ENCODE data around the gene ZFP1. TPM values are rescaled to one million over a fixed set of nuclear protein-coding genes. Genes with fewer than 3 reads are reported as not detected.
A peak's percentile ranks its signal among the peaks of the same experiment; 100 is the strongest.
"Not testable (repeated sequence)": the region's sequence is repeated elsewhere in the genome, so short reads cannot be mapped to it uniquely, and the experiment has no call there.

The ZFP1 gene
- polyA plus RNA-seq, 6 donors from 2014 or later, result 6.5 to 19.3 (median 10.0) TPM

- peaks cover 14 to 23% (median 16%) of the 10 kb centered on the region in 3 donors for H3K27me3 Mint-ChIP-seq
- ATAC-seq (ENCODE audit: low read depth in 2 of 2), result no peak
- no peak for DNase-seq
- no peak overlapping the region for H3K27ac Mint-ChIP-seq
- H3K4me3 Mint-ChIP-seq, result no peak overlapping the region
- peaks cover 0 to 9% (median 6%) of the 10 kb centered on the region in 7 donors for H3K9me3 Mint-ChIP-seq
- H3K36me3 Mint-ChIP-seq, result peaks cover 0 to under 1% of the 10 kb centered on the region in 2 donors
- peaks cover 0 to 6% (median under 1%) of the 10 kb centered on the region in 3 donors for H3K4me1 Mint-ChIP-seq
These were observed 31.4 kb upstream of the ZFP1 start for GRCh38 chr16:75116911-75117245.

- ATAC-seq (ENCODE audit: low read depth in 2 of 2) (no peak), DNase-seq (no peak)
- Mint-ChIP-seq H3K36me3 (peaks cover 0 to 6% of the 10 kb centered on the region in 2 donors), H3K4me3 (no peak overlapping the region), H3K9me3 (peaks cover 5 to 16% (median 13%) of the 10 kb centered on the region in 7 donors), H3K27ac (peak overlapping the region in 1 of 6 donors; percentile 71), H3K4me1 (no peaks in the 10 kb centered on the region), H3K27me3 (peaks cover 0 to 10% (median 1%) of the 10 kb centered on the region in 3 donors)
These were observed 29.3 kb upstream of the ZFP1 start for GRCh38 chr16:75118943-75119539.

DNA sequence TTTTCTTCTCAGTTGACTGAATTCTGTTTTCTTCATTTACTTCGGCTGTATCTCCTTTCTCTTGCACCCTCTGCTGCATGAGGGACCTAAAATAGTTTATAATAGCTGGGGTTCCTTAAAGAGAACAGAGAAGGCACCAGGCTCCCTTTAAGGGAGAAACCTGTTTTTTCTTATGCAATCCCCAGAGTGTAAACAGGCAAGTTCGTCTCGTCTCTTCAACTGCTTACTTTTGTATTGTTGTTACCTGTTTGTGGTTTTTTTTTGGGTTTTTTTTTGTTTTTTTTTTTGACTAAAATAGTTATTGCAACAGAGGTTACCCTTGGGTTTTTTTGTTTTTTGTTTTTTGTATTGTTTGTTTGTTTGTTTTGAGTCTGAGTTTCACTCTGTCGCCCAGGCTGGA, 28.1 kb upstream of the ZFP1 start:
- DNase-seq, result no peak
- H3K27ac Mint-ChIP-seq, result no peak overlapping the region
- no peak overlapping the region for H3K4me3 Mint-ChIP-seq
- peaks cover 0 to 10% (median 0%) of the 10 kb centered on the region in 3 donors for H3K27me3 Mint-ChIP-seq
- peaks cover 5 to 16% (median 13%) of the 10 kb centered on the region in 7 donors for H3K9me3 Mint-ChIP-seq
- H3K4me1 Mint-ChIP-seq, result no peaks in the 10 kb centered on the region
- ATAC-seq (ENCODE audit: low read depth in 2 of 2), result no peak
- peaks cover 0 to 6% of the 10 kb centered on the region in 2 donors for H3K36me3 Mint-ChIP-seq

DNA sequence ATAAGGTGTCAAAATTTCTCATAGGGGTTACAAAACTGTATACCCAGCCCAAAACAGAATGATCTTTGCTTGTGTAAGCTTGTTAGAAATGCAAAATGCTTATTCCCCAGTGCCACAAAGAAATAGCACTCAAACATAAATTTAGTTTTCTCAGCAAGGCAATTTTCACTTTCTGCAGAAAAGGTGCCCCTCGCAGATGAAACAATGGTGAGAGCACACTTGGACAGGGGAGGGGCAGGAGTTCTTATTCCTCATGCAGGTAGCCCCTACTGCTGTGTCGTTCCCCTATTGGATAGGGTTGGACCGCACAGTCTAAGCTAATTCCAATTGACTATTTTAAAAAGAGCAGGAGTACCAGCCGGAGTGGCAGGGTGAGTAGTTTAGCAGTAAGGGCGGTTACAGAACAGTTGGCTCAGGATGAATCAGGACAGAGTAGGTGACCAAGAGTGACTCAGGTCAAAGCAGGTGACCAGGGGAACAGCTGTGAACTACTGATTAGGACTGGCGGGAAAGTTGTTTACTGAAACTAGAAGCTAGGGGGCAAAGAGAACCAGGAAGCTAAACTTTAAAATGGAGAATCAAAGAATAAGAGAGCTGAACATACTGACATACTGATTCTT, 26.3 kb upstream of the ZFP1 start:
- Mint-ChIP-seq H3K4me3 (no peak overlapping the region), H3K36me3 (peaks cover 0 to 6% of the 10 kb centered on the region in 2 donors), H3K27me3 (peaks cover 0 to 4% (median 0%) of the 10 kb centered on the region in 3 donors), H3K4me1 (no peaks in the 10 kb centered on the region), H3K27ac (no peak overlapping the region), H3K9me3 (peaks cover 5 to 21% (median 17%) of the 10 kb centered on the region in 7 donors)
- no peak for DNase-seq
- no peak for ATAC-seq (ENCODE audit: low read depth in 2 of 2)

- Mint-ChIP-seq H3K27ac (no peak overlapping the region), H3K36me3 (peaks cover 0 to 6% of the 10 kb centered on the region in 2 donors), H3K9me3 (peaks cover 5 to 27% (median 22%) of the 10 kb centered on the region in 7 donors), H3K27me3 (peaks cover 0 to 4% (median 0%) of the 10 kb centered on the region in 3 donors), H3K4me1 (no peaks in the 10 kb centered on the region), H3K4me3 (no peak overlapping the region)
- ATAC-seq (ENCODE audit: low read depth in 2 of 2) (no peak), DNase-seq (no peak)
These were observed 25.7 kb upstream of the ZFP1 start for GRCh38 chr16:75122609-75123008.

DNA sequence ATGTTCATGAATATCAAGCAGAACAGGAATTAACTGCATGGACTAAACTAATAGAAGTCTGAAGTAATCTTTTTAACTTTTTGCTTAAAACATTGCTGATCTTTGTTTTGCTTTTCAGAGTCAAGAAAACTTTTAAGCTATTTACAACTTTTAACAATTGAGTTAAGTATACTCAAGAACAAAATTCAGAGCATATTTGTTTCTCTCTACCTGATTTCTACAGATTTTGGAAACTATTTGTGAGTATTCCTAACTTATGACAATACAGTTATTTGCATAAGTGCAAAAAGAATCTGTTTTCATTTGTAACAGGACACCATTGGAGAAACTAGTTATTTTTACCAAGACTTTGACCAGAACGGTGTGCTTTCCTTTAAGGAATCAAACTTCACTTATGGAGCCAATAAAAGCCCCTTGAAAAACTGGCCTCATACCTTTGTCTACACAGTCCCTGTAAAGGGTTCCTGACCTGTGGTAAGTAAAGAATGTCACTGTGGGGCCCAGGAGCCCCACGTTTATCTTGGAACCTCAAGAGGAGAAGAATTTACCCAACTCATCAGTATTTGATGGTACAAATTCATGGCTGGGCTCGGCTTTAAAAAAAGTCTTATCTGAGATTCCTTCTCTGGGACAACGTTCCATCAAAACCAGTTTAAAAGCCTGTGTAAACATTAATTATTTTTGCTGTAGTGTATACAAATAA, 20.5 kb upstream of the ZFP1 start:
- ATAC-seq (ENCODE audit: low read depth in 2 of 2), result no peak
- no peak overlapping the region for H3K4me3 Mint-ChIP-seq

GRCh38 chr16:75129421-75130149, 18.7 kb upstream of the ZFP1 start:
- H3K4me3 Mint-ChIP-seq; H3K27ac Mint-ChIP-seq; H3K4me1 Mint-ChIP-seq; ATAC-seq (ENCODE audit: low read depth in 2 of 2); DNase-seq; H3K36me3 Mint-ChIP-seq: not testable (repeated sequence)
- Mint-ChIP-seq H3K9me3 (peaks cover 0 to 25% (median 15%) of the 10 kb centered on the region in 7 donors), H3K27me3 (peaks cover 10 to 20% (median 13%) of the 10 kb centered on the region in 3 donors)

More for the DNA sequence above, 20.5 kb upstream of the ZFP1 start:
- no peaks in the 10 kb centered on the region for H3K4me1 Mint-ChIP-seq
- H3K27ac Mint-ChIP-seq, result no peak overlapping the region
- no peak for DNase-seq
- peaks cover 0 to 25% (median 15%) of the 10 kb centered on the region in 7 donors for H3K9me3 Mint-ChIP-seq
- H3K36me3 Mint-ChIP-seq, result peaks cover 0 to 8% of the 10 kb centered on the region in 2 donors
- peaks cover 10 to 20% (median 13%) of the 10 kb centered on the region in 3 donors for H3K27me3 Mint-ChIP-seq

DNA sequence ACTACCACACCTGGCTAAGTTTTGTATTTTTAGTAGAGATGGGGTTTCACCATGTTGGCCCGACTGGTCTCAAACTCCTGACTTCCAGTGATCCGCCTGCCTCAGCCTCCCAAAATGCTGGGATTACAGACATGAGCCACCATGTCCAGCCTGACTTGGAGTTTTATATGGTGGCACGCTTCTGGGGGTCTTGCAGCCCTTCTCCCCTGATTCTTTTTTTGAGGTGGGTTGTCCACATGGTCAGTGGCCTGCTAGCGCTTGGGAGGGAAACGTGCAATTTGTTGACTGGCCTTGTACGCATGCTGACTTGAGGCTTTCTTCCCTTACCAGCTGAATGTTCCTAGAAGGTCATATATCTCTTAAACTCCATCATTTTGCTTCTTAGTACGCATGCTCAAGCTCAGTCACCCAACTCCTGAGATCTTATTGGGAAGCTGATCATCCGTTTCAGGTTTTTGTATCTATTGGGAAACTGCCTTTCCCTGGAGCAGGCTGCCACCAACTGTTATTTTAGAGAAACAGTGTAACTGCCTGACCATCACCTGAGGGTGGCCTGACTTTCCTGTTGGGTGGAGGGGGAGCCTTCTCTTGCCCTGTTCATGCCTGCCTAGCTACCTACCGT, 18.1 kb upstream of the ZFP1 start:
- Mint-ChIP-seq H3K9me3 (peaks cover 0 to 25% (median 15%) of the 10 kb centered on the region in 7 donors), H3K4me1 (no peaks in the 10 kb centered on the region), H3K36me3 (peaks cover 0 to 8% of the 10 kb centered on the region in 2 donors), H3K4me3 (no peak overlapping the region), H3K27me3 (peaks cover 10 to 20% (median 14%) of the 10 kb centered on the region in 3 donors), H3K27ac (peak overlapping the region in 1 of 6 donors; percentile 47)
- ATAC-seq (ENCODE audit: low read depth in 2 of 2), result no peak
- DNase-seq, result no peak

DNA sequence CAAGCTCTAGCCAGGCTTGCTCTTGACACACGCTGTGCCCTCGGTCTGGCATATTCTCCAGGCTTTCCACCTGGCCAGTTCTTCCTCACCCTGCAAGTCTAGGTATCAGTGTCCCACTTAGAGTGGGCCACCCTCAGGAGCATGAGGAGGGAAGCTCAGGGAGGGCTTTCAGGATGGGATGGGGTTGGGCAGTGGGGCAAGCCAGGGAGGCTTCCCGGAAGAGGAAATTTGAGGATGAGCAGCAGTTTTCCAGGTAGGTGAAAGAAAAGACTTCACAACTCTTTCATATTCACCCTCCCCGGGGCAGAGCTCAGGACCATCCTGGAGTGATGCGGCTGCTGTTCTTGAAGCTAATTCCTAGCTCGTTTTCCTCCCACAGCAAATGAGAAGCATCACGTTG, 17.2 kb upstream of the ZFP1 start:
- H3K4me1 Mint-ChIP-seq, result no peaks in the 10 kb centered on the region
- peak overlapping the region in 1 of 6 donors; percentile 64 for H3K27ac Mint-ChIP-seq
- peaks cover 10 to 20% (median 17%) of the 10 kb centered on the region in 3 donors for H3K27me3 Mint-ChIP-seq
- no peak for ATAC-seq (ENCODE audit: low read depth in 2 of 2)
- peaks cover 0 to 25% (median 15%) of the 10 kb centered on the region in 7 donors for H3K9me3 Mint-ChIP-seq
- H3K4me3 Mint-ChIP-seq, result no peak overlapping the region
- DNase-seq, result no peak
- H3K36me3 Mint-ChIP-seq, result peaks cover 0 to 8% of the 10 kb centered on the region in 2 donors

- H3K27ac Mint-ChIP-seq, result no peak overlapping the region
- peak overlapping the region in 2 of 8 donors; percentile 42 to 63 for H3K4me3 Mint-ChIP-seq
- H3K27me3 Mint-ChIP-seq, result peaks cover 14 to 25% (median 20%) of the 10 kb centered on the region in 3 donors
- H3K4me1 Mint-ChIP-seq, result peaks cover 5 to 9% (median 6%) of the 10 kb centered on the region in 3 donors
- peaks cover 0 to 5% (median 0%) of the 10 kb centered on the region in 7 donors for H3K9me3 Mint-ChIP-seq
- DNase-seq (no peak), ATAC-seq (ENCODE audit: low read depth in 2 of 2) (peak in 1 of 2 donors; percentile 11)
- no peaks in the 10 kb centered on the region for H3K36me3 Mint-ChIP-seq
These were observed 10.1 kb upstream of the ZFP1 start for GRCh38 chr16:75138233-75138632.

- Mint-ChIP-seq H3K9me3 (peaks cover 0 to 5% (median 0%) of the 10 kb centered on the region in 7 donors), H3K27ac (no peak overlapping the region)
These were observed 9.7 kb upstream of the ZFP1 start for GRCh38 chr16:75138636-75139035.

DNA sequence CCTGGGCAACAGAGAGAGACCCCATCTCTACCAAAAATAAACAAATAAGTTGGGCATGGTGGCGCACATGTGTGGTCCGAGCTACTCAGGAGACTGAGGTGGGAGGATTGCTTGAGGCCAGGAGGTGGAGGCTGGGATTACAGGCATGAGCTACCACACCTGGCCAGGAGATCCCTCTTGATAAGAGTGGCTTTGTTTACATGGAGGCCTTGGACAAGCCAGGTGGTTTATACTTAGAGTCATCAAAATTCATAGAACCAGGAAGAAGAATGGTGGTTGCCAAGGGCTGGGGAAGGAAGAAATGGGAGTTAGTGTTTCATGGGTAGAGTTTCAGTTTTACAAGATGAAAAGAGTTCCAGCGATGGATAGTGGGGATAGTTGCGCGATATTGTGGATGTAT, 8.8 kb upstream of the ZFP1 start:
- no peak overlapping the region for H3K4me3 Mint-ChIP-seq
- H3K9me3 Mint-ChIP-seq, result peaks cover 0 to 5% (median 0%) of the 10 kb centered on the region in 7 donors
- peaks cover 5 to 9% (median 6%) of the 10 kb centered on the region in 3 donors for H3K4me1 Mint-ChIP-seq
- ATAC-seq (ENCODE audit: low read depth in 2 of 2) (no peak), DNase-seq (no peak)
- no peak overlapping the region for H3K27ac Mint-ChIP-seq
- no peaks in the 10 kb centered on the region for H3K36me3 Mint-ChIP-seq
- peaks cover 14 to 25% (median 20%) of the 10 kb centered on the region in 3 donors for H3K27me3 Mint-ChIP-seq

More at GRCh38 chr16:75138636-75139035, 9.7 kb upstream of the ZFP1 start:
- H3K4me1 Mint-ChIP-seq, result peaks cover 5 to 9% (median 6%) of the 10 kb centered on the region in 3 donors
- ATAC-seq (ENCODE audit: low read depth in 2 of 2) (peak; percentile 46 to 56), DNase-seq (no peak)
- H3K4me3 Mint-ChIP-seq, result peak overlapping the region in 2 of 8 donors; percentile 42 to 63
- peaks cover 14 to 25% (median 20%) of the 10 kb centered on the region in 3 donors for H3K27me3 Mint-ChIP-seq
- no peaks in the 10 kb centered on the region for H3K36me3 Mint-ChIP-seq
